ENCODE data around the gene DUSP5. TPM values are rescaled to one million over a fixed set of nuclear protein-coding genes. Genes with fewer than 3 reads are reported as not detected.

DUSP5 gene
- total and polyA plus RNA-seq, 2 of the 8 experiments (the other 6 are each of a cell fraction or from before 2014, with no cell fraction given): 13.6 to 30.3 TPM

DNA sequence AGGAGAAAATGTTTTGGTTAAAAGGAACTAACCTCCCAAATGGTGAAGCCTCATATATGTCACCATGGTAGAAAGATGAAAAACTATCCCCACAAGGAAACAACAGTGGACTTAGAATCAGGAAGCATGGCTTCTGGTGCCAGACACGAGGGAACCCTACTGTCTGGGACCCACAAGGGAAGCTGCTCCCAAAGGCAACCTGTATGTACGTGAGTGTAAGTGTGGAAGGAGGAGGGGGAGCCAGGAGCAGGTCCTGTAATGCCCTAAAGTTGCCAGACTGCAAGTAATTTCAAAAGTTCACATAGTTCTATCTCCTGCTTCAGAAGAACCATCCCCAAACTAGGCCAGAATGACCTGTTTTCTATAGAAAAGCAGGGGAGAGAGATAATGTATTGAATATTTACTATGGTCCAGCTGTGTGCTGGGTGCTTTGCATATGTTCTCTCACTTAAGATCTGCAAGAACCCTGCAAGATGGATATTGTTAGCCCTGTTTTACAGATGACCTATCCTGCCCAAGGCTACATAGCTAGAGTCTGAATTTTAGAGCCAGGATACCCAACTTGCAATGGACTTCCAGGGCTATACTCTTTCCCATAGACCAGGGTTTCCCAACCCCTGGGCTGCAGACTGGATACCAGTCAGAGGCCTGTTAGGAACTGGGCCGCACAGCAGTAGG, 19.2 kb downstream of the DUSP5 start:
- no peak for FAIRE-seq
- 95% methylated on average over 3 of the region's 3 CpGs; no CpG with 5 or more reads in 1 of the 2 experiments for WGBS, 2 experiments (ENCODE audit: extremely low coverage in 1 of 2, insufficient coverage in 1 of 2, insufficient read length in 1 of 2, insufficient replicate concordance in 2 of 2, low coverage in 1 of 2, low lambda C conversion rate in 2 of 2, missing lambda C conversion rate in 1 of 2)

More for the DNA sequence above, 19.2 kb downstream of the DUSP5 start:
- no peak overlapping the region for H3K56ac ChIP-seq (replicated peaks; ENCODE audit: insufficient read length, low read depth, low read length)
- H2BK20ac ChIP-seq (ENCODE audit: low read length): no peak overlapping the region
- no peak overlapping the region for H2BK5ac ChIP-seq (ENCODE audit: low read depth, low read length)
- H3K23ac ChIP-seq (ENCODE audit: insufficient read length): no peak overlapping the region
- no peak overlapping the region for H4K8ac ChIP-seq (ENCODE audit: extremely low read depth, insufficient read depth, low read length)
- no peak overlapping the region for H3K18ac ChIP-seq (ENCODE audit: extremely low read depth, low read length)
- no peak overlapping the region for H2AK5ac ChIP-seq (ENCODE audit: low read depth, low read length)
- no peak overlapping the region; the same call in 1 of the 2 replicates for H2BK15ac ChIP-seq (ENCODE audit: low read length)
- no peaks in the 10 kb centered on the region for H3K4me1 ChIP-seq (replicated peaks in 1 of 4; ENCODE audit: control insufficient read depth in 3 of 4, insufficient read depth in 4 of 4, low read length in 3 of 4)
- POLR2A ChIA-PET (ENCODE audit: partially characterized antibody): interaction anchor here (0.6 kb wide), 1 partner anchor 357 kb away, joined by 3 read pairs; no protein-coding TSS in a partner anchor
- H4K5ac ChIP-seq (ENCODE audit: insufficient read length, low read depth, low read length): no peak overlapping the region
- H2BK12ac ChIP-seq (ENCODE audit: low read depth, low read length): no peak overlapping the region
- H3K27ac ChIP-seq (ENCODE audit: low read depth, low read length): no peak overlapping the region
- no peak overlapping the region for H3K14ac ChIP-seq (ENCODE audit: insufficient read length)
- no peak overlapping the region for H3K9ac ChIP-seq (replicated peaks in 1 of 4; ENCODE audit: extremely low read depth in 1 of 4, low read depth in 3 of 4, low read length in 3 of 4)
- H3K4me3 ChIP-seq (ENCODE audit: extremely low read depth in 1 of 4, insufficient read depth in 2 of 4, low read depth in 3 of 4, low read length in 4 of 4): no peak overlapping the region
- no peak overlapping the region for H4K91ac ChIP-seq (replicated peaks; ENCODE audit: insufficient read length, low read length)
- H3K27me3 ChIP-seq (replicated peaks in 1 of 4; ENCODE audit: control insufficient read depth in 3 of 4, extremely low read depth in 1 of 4, insufficient read depth in 3 of 4, low read length in 3 of 4): no peaks in the 10 kb centered on the region
- H3K36me3 ChIP-seq (ENCODE audit: control insufficient read depth in 2 of 4, insufficient read depth in 4 of 4, low read length in 3 of 4): peaks cover 0 to under 1% (median 0%) of the 10 kb centered on the region in 4 experiments; a peak in 1 of 8 replicates
- TF ChIP-seq SIX5 (IDR thresholded peaks at IDR 0.05; ENCODE audit: low read depth, low read length) (no peak), KDM5A (IDR thresholded peaks at IDR 0.05; ENCODE audit: low read length) (no peak), RFX5 (IDR thresholded peaks at IDR 0.05; ENCODE audit: borderline replicate concordance, low read depth, low read length) (no peak), SAP30 (IDR thresholded peaks at IDR 0.05; ENCODE audit: insufficient read depth, insufficient replicate concordance, low read length) (no peak), CEBPB (IDR thresholded peaks at IDR 0.05; ENCODE audit: low read depth, low read length) (no peak), MAFK (IDR thresholded peaks at IDR 0.05; ENCODE audit: low read depth, low read length) (no peak), TEAD4 (IDR thresholded peaks at IDR 0.05; ENCODE audit: low read depth, low read length) (no peak), JUND (IDR thresholded peaks at IDR 0.05; ENCODE audit: low read length) (no peak), KDM1A (IDR thresholded peaks at IDR 0.05; ENCODE audit: borderline replicate concordance, low read length) (no peak), SP2 (IDR thresholded peaks at IDR 0.05; ENCODE audit: low read length) (no peak), FOSL1 (IDR thresholded peaks at IDR 0.05; ENCODE audit: insufficient read depth, low read depth, low read length) (no peak), CREB1 (IDR thresholded peaks at IDR 0.05) (no peak)
- CTCF ChIA-PET (ENCODE audit: partially characterized antibody): interaction anchor here (0.6 to 2.0 kb wide), 2 partner anchors 163 to 266 kb away, joined by 3 to 8 read pairs; no protein-coding TSS in a partner anchor
- no peaks in the 10 kb centered on the region for H3K9me3 ChIP-seq (ENCODE audit: insufficient read depth in 2 of 2, low read depth in 1 of 2, low read length in 1 of 2)
- H3K4ac ChIP-seq (replicated peaks; ENCODE audit: insufficient read length, low read depth, low read length): no peak overlapping the region
- no peak for DNase-seq (ENCODE audit: low read depth in 1 of 2, low spot score in 2 of 2)
- no peaks in the 10 kb centered on the region for H3K79me2 ChIP-seq (ENCODE audit: control insufficient read depth in 1 of 2, insufficient read depth in 2 of 2, low read length in 2 of 2)
- H2BK120ac ChIP-seq (replicated peaks; ENCODE audit: low read depth, low read length): no peak overlapping the region
- H2AFZ ChIP-seq (ENCODE audit: low read length): no peak overlapping the region
- H3K79me1 ChIP-seq (ENCODE audit: low read depth, low read length): no peaks in the 10 kb centered on the region
- no peak overlapping the region for H3K4me2 ChIP-seq (ENCODE audit: insufficient read depth in 1 of 2, low read depth in 2 of 2, low read length in 2 of 2)
- no peaks in the 10 kb centered on the region for H4K20me1 ChIP-seq (replicated peaks in 1 of 2; ENCODE audit: control insufficient read depth in 1 of 2, insufficient read depth in 2 of 2, low read length in 2 of 2)
- H3K23me2 ChIP-seq (ENCODE audit: low read depth, low read length): no peaks in the 10 kb centered on the region
